Fibroblast of skin of scalp (primary cell): ENCODE results near the gene DNMT3A.

Source experiments
- DNase-seq: peaks from one replicate; pipeline ENCODE4 v3.0.0-alpha.2; 2013

The DNMT3A gene

DNA sequence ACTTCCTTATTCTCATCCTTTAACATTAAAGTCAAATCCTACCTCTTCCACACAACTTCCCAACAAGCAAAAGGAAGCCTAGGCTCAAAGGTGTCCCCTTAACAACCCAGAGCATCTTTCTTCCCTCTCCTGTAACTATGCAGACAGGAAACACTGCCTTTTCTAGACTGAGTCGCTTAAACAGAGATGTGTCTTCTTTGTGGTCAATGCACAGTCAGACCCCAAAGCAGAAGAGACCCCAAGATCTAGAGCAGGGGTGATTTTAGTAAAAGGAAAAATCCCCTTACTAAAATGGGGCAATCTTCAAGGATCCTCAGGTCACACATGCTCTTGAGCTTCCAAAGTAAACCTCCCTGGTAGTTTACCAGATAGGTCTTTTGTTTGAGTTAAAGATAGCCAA lies 86.8 kb downstream of the DNMT3A start:
- no peak for DNase-seq

- no peak for DNase-seq
These were observed 88.5 kb downstream of the DNMT3A start for GRCh38 chr2:25253153-25253626.

DNA sequence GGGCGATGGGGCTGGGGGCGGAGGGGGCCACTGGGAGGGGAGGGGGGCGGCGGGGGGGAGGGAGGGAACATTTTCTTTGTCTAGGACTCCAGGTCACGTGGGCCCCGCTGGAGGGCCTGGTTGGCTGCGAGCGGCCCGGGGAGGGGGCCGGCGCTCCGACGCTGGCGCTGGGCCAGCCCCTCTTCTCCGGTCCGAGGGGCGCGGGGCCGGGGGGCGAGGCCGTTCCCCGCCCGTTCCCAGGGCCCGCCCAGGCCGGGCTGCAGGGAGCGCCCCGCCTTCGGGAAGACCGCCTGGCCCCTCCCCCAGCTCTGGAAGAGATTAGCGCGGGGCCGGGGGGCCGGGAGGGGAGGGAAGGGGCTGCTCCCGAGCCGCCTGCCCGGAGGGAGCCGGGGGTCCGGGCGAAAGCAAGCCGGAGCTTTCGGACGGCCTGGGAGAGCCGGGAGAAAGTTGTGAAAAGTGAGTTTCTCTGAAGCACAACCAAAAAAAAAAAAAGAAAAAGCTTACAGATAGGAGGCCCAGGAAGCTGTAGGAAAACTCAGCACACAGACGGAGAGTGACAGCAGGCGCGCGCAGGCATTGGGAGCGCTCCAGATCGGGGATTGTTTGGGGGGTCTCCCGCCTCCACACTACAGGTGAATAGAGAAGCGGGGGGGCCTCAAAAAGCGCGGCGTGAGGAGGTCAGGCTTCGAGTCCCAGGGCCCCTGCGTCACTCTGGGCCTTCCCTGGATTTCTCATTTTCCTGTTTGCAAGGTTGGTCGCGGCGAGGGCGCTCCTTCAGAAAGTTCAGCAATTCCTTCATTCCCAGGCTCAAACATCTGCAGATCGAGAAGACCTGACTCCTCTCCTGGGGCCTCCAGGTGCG lies 89.2 kb downstream of the DNMT3A start:
- peak; percentile 70 for DNase-seq

DNA sequence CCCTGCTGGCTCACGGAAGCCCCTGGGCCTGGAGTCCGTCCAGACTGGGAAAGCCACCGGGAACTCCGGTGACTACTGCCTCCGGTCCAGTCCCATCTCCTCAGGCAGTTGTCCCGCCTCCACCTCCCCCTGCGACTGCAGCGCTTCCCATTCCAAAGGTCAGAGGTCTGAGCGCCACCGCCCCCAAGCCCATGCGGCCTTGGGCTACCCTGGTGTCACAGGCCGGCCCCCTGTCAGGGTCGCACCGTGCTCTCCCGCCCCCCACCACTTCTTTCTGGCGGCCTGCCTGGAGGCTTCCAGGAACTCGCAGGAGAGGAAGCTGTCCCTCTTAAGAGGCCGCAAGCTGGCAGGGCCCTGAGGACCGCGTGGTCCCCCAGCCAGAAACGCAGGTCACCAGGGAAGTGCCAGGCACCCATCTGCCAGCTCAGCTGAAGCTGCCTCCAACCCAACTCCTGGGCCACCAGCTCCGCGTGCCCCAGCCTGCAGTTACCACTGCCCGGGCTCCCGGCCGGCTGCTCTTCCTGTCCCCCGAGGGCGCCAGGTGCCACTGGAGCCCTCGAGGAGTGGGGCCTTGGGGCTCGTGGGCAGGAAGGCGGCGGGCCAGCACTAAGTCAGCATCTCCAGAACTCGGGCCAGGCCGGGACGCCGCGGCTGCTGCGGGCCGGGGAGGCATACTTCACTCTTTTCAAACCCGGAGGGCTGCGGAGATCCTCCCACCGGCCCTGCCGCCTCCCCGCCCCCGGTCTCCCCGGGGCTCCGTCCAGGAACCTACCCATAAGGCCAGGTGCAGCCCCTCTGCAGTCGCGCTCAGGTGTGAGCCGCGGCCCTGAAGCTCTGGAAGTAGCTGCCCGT lies 90.1 kb downstream of the DNMT3A start:
- peak; percentile 57 for DNase-seq

GRCh38 chr2:25251071-25251421 lies 90.7 kb downstream of the DNMT3A start:
- DNase-seq: no peak

- peak; percentile 77 for DNase-seq
These were observed 91.2 kb downstream of the DNMT3A start for GRCh38 chr2:25250331-25251070.

GRCh38 chr2:25249785-25250184 lies 91.9 kb downstream of the DNMT3A start:
- no peak for DNase-seq

- no peak for DNase-seq
These were observed 93.8 kb downstream of the DNMT3A start for GRCh38 chr2:25247792-25248512.

DNA sequence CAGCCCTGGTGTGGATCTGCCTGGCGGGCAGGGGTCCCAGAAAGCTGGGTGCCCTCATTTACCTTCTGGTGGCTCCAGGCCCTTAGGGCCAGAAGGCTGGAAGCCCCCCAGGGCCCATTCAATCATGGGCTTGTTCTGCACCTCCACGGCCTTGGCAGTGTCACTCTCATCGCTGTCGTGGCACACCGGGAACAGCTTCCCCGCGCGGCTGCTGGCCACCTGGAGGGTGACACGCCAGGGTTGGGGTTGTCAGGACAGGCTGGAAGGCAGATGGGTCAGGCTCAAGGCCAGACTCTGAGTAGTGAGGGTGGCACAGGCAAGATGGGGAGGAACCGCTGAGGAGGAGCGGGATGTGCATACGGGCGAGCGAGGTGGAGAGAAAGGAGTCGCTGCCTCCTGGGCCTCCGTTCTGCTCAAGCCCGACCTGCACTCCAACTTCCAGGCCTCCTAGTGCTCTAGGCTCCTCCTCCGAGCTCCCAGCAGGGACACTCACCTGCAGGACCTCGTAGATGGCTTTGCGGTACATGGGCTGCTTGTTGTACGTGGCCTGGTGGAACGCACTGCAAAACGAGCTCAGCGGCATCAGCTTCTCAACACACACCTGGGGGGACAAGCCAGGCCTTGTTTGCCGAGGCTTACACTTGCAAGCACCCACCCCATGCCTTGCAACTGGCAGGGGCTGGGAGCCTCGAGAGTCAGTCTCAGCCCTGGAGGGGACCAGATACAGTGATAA lies 95.0 kb downstream of the DNMT3A start:
- no peak for DNase-seq

GRCh38 chr2:25246001-25246400 lies 95.7 kb downstream of the DNMT3A start:
- no peak for DNase-seq

GRCh38 chr2:25245141-25245540 lies 96.6 kb downstream of the DNMT3A start:
- no peak for DNase-seq

DNA sequence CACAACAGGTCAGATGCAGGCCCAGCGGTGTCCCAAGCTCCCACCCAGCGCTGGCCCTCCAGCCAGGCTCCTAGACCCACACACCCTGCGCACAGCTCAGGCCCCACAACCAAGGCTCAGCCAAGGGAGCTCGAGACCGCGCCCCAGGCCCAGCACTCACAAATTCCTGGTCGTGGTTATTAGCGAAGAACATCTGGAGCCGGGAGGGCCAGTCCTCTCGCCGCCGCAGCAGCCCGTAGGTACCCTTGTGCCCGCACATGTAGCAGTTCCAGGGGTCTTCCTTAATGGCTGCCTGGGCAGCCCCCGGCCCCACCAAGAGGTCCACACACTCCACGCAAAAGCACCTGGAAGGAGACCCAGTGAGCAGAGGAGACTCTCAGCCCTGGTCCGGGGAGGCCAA lies 97.7 kb downstream of the DNMT3A start:
- no peak for DNase-seq

- no peak for DNase-seq
These were observed 100.3 kb downstream of the DNMT3A start for GRCh38 chr2:25241452-25241851.

GRCh38 chr2:25240636-25241035 lies 101.1 kb downstream of the DNMT3A start:
- no peak for DNase-seq

DNA sequence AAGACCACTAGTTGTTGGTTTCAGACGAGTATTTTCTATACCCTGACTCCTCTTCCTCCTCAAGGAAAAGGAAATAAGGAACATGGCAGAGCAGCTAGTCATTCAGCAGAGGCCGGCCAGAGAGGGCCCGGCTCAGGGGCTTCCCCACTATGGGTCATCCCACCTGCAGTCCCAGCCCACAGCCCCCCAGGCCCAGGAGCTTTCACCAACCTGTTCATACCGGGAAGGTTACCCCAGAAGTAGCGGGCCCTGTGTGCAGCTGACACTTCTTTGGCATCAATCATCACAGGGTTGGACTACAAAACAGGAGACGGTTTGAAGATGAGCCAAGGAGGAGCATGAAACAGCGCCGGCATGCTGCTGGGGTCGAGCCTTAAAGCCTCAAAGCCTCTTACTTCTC lies 102.8 kb downstream of the DNMT3A start:
- DNase-seq: no peak

DNA sequence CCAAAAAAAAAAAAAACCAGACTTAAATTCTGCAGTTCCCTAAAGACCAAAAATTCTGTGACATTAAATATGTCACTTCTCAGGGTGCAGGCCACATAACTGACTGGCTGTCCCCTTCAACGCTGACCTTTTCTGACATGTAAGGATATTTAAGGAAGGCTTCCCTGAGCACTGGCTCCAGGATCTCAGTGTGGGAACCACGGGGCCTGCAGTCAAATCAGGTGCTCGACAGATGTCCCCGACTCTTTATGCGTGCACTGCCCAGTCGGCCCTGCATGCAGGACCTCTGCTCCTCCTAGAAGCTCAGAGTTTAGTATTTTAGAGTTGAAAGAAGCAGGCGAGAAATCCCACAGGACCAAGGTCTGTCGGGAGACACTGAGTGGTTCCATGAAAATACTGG lies 104.0 kb downstream of the DNMT3A start:
- no peak for DNase-seq

GRCh38 chr2:25236736-25237135 lies 105.0 kb downstream of the DNMT3A start:
- DNase-seq: no peak

GRCh38 chr2:25234738-25235137 lies 107.0 kb downstream of the DNMT3A start:
- no peak for DNase-seq

- no peak for DNase-seq
These were observed 107.7 kb downstream of the DNMT3A start for GRCh38 chr2:25233916-25234605.

DNA sequence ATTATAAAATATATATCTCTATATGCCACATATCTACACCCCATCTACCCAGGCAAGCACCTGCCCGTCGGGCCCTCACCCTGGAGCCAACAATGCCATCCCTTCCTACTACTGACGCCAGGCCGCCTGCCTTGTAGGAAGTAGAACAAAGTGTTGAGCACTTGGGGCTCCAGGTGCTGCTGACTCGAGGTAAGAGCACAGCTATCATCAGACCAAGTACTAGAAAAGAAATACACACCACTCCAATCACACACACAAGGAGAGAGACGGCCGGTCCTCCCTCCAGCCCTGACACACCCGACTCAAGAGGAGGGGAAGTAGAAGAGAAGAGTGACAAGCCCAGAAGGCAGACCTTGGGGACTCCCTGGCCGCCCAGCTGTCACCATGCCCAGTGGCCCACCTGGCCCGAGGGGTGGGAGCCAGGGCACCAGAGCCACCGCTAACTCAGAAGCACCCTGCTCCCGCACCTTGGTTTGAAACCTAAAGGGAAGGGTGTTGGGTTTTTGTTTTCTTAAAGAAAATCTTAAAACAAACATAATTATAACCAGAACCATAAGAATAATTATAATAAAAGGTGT lies 109.4 kb downstream of the DNMT3A start:
- no peak for DNase-seq

- no peak for DNase-seq
These were observed 110.8 kb downstream of the DNMT3A start for GRCh38 chr2:25230948-25231311.
